ENCODE measurements around the gene CNTLN.
"Not testable (repeated sequence)": the region's sequence is repeated elsewhere in the genome, so short reads cannot be mapped to it uniquely, and the experiment has no call there.

The CNTLN gene

DNA sequence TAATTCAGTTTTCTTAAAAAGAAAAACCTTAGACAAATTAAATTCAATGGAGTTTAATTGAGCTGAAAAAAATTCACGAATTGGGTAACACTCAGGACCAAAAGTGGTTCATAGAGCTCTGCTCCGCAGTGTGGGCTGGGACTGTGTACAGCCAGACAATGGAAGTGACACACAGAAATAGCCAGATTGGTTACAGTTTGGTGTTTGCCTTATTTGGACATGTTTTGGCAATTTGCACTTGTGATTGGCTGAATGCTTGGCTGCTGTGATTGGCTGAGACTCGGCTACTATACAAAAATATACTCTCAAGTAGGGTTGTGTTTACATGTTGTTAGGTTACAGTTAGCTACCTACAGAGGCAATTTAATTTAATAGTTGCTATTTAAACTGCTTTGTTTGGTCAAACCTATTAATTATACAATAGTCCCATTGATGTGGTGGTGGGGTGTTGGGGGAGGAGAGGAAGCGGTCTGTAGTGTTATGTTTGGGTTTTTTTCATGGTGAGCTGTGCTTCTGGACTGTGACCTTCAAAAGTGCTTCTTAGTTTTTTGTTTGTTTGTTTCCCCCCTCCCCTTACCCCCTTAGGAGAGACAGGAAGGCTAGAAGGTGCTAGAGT, 95.2 kb downstream of the CNTLN start:
- Histone ChIP-seq H3K27ac (ENCODE audit: low read depth, low read length) (no peak overlapping the region), H3K36me3 (ENCODE audit: control insufficient read depth in 1 of 2, insufficient read depth in 2 of 2, low read length in 2 of 2) (no peaks in the 10 kb centered on the region)

DNA sequence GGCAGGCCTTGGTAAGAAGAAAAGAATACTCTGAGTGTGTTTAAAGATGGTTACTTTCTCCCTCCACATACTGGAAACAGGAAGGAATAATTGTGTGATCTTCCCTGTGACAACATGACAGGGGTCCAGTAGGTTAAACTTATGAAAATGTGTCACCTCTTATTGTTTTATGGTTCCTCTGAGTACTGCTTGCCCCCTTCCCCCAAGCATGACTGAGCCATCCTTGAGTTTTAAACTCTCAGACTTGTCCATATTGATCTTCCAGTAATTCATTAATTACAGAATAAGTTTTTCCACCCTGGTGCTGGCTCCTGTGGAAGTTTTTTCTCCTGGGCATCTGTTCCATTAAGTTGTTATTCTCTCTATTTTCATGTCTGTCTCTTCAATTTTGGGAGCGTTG, 95.8 kb downstream of the CNTLN start:
- no peak overlapping the region for H3K27ac ChIP-seq (ENCODE audit: low read depth, low read length)
- H3K9me3 ChIP-seq (ENCODE audit: control insufficient read depth in 1 of 2, low read length in 2 of 2) = no peaks in the 10 kb centered on the region
- no peak overlapping the region for H3K9ac ChIP-seq (ENCODE audit: low read depth in 1 of 2, low read length in 2 of 2)
- no peaks in the 10 kb centered on the region for H3K27me3 ChIP-seq (ENCODE audit: control insufficient read depth in 1 of 2, insufficient read depth in 2 of 2, low read length in 2 of 2)
- no peaks in the 10 kb centered on the region for H3K36me3 ChIP-seq (ENCODE audit: control insufficient read depth in 1 of 2, insufficient read depth in 2 of 2, low read length in 2 of 2)
- no peak overlapping the region for H3K4me3 ChIP-seq (ENCODE audit: low read depth in 1 of 2, low read length in 2 of 2)
- no peaks in the 10 kb centered on the region for H3K4me1 ChIP-seq (ENCODE audit: control insufficient read depth in 1 of 2, insufficient read depth in 2 of 2, low read length in 2 of 2)

More for the DNA sequence above, 95.2 kb downstream of the CNTLN start:
- Histone ChIP-seq H3K4me1 (ENCODE audit: control insufficient read depth in 1 of 2, insufficient read depth in 2 of 2, low read length in 2 of 2) (no peaks in the 10 kb centered on the region), H3K9ac (ENCODE audit: low read depth in 1 of 2, low read length in 2 of 2) (no peak overlapping the region), H3K9me3 (ENCODE audit: control insufficient read depth in 1 of 2, low read length in 2 of 2) (no peaks in the 10 kb centered on the region), H3K27me3 (ENCODE audit: control insufficient read depth in 1 of 2, insufficient read depth in 2 of 2, low read length in 2 of 2) (no peaks in the 10 kb centered on the region), H3K4me3 (ENCODE audit: low read depth in 1 of 2, low read length in 2 of 2) (no peak overlapping the region)

DNA sequence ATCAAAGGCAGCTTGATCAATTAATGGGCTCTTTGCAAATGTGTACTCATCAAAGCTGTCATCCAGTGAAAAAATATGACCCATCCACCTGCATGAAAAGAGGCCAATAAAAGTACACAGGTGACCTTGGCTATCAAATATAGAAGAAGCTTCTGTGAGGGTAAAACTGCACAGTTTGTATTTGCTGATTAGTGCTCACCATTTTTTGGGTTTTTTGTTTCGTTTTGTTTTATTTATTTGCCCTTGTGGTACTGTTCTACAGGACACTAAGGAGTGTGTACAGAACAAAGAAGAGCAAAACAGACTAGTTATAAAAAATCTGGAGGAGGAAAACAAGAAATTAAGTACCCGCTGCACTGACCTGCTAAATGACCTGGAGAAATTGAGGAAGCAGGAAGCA, 101.3 kb downstream of the CNTLN start:
- H3K36me3 ChIP-seq (ENCODE audit: control insufficient read depth in 1 of 2, insufficient read depth in 2 of 2, low read length in 2 of 2) = no peaks in the 10 kb centered on the region
- no peaks in the 10 kb centered on the region for H3K4me1 ChIP-seq (ENCODE audit: control insufficient read depth in 1 of 2, insufficient read depth in 2 of 2, low read length in 2 of 2)
- no peaks in the 10 kb centered on the region for H3K27me3 ChIP-seq (ENCODE audit: control insufficient read depth in 1 of 2, insufficient read depth in 2 of 2, low read length in 2 of 2)
- H3K4me3 ChIP-seq (ENCODE audit: low read depth in 1 of 2, low read length in 2 of 2) = no peak overlapping the region
- no peak overlapping the region for H3K27ac ChIP-seq (ENCODE audit: low read depth, low read length)
- H3K9ac ChIP-seq (ENCODE audit: low read depth in 1 of 2, low read length in 2 of 2) = no peak overlapping the region
- H3K9me3 ChIP-seq (ENCODE audit: control insufficient read depth in 1 of 2, low read length in 2 of 2) = no peaks in the 10 kb centered on the region

DNA sequence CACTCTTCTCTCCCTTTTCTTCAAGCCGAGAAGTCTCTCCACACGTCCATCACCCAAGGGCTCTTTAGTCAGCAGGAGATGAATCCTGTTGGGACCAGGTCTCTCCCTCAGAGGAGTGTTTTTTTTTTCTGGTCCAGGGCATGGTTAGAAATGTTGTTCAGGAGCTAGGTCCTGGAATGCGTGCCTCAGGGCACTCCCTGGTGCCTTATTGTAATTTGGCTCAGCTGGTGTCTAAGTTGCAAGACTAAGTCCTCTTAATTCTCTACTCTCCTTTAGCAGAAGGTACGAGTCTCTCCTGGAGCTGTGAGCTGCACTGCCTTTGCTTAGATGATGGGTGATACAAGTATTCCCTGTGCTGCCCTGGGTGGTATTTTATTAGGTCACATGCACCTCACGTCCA, 111.9 kb downstream of the CNTLN start:
- Histone ChIP-seq H3K9ac (ENCODE audit: low read depth in 1 of 2, low read length in 2 of 2) (no peak overlapping the region), H3K27ac (ENCODE audit: low read depth, low read length) (no peak overlapping the region), H3K4me3 (ENCODE audit: low read depth in 1 of 2, low read length in 2 of 2) (no peak overlapping the region), H3K9me3 (ENCODE audit: control insufficient read depth in 1 of 2, low read length in 2 of 2) (peaks cover 8 to 17% of the 10 kb centered on the region in 2 donors), H3K4me1 (ENCODE audit: control insufficient read depth in 1 of 2, insufficient read depth in 2 of 2, low read length in 2 of 2) (no peaks in the 10 kb centered on the region), H3K36me3 (ENCODE audit: control insufficient read depth in 1 of 2, insufficient read depth in 2 of 2, low read length in 2 of 2) (no peaks in the 10 kb centered on the region), H3K27me3 (ENCODE audit: control insufficient read depth in 1 of 2, insufficient read depth in 2 of 2, low read length in 2 of 2) (no peaks in the 10 kb centered on the region)

DNA sequence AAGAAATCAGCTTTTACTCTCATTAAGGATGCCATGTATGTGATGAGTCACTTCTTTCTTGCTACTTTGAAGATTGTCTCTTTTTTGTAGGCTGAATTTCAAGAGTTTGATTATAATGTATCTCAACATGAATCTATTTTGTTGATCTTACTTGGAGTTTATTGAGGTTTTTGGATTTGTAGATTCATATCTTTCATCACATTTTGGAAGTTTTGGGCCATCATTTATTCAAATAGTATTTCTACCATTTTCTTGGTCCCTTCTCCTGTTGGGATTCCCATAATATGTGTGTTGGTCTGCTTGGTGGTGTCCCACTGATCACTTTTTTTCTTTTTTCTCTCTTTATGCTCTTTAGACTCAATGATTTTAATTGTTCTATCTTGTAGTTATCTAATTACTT, 116.3 kb downstream of the CNTLN start:
- Histone ChIP-seq H3K36me3 (ENCODE audit: control insufficient read depth in 1 of 2, insufficient read depth in 2 of 2, low read length in 2 of 2) (no peaks in the 10 kb centered on the region), H3K27me3 (ENCODE audit: control insufficient read depth in 1 of 2, insufficient read depth in 2 of 2, low read length in 2 of 2) (no peaks in the 10 kb centered on the region), H3K4me3 (ENCODE audit: low read depth in 1 of 2, low read length in 2 of 2) (no peak overlapping the region), H3K27ac (ENCODE audit: low read depth, low read length) (no peak overlapping the region), H3K4me1 (ENCODE audit: control insufficient read depth in 1 of 2, insufficient read depth in 2 of 2, low read length in 2 of 2) (no peaks in the 10 kb centered on the region), H3K9ac (ENCODE audit: low read depth in 1 of 2, low read length in 2 of 2) (no peak overlapping the region), H3K9me3 (ENCODE audit: control insufficient read depth in 1 of 2, low read length in 2 of 2) (peaks cover 15 to 25% of the 10 kb centered on the region in 2 donors)

DNA sequence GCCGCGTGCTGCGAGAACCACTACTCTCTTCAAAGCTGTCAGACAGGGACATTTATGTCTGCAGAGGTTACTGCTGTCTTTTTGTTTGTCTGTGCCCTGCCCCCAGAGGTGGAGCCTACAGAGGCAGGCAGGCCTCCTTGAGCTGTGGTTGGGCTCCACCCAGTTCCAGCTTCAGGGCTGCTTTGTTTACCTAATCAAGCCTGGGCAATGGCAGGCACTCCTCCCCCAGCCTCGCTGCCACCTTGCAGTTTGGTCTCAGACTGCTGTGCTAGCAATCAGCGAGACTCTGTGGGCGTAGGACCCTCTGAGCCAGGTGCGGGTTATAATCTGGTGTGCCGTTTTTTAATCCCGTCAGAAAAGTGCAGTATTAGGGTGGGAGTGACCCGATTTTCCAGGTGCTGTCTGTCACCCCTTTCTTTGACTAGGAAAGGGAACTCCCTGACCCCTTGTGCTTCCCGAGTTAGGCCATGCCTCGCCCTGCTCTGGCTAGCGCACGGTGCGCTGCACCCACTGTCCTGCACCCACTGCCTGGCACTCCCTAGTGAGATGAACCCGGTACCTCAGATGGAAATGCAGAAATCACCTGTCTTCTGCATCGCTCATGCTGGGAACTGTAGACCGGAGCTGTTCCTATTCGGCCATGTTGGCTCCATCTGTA, 133.8 kb downstream of the CNTLN start:
- H3K36me3 ChIP-seq (ENCODE audit: control insufficient read depth in 1 of 2, insufficient read depth in 2 of 2, low read length in 2 of 2); H3K4me1 ChIP-seq (ENCODE audit: control insufficient read depth in 1 of 2, insufficient read depth in 2 of 2, low read length in 2 of 2); H3K27me3 ChIP-seq (ENCODE audit: control insufficient read depth in 1 of 2, insufficient read depth in 2 of 2, low read length in 2 of 2); H3K9ac ChIP-seq (ENCODE audit: low read depth in 1 of 2, low read length in 2 of 2); H3K4me3 ChIP-seq (ENCODE audit: low read depth in 1 of 2, low read length in 2 of 2); H3K27ac ChIP-seq (ENCODE audit: low read depth, low read length); H3K9me3 ChIP-seq (ENCODE audit: control insufficient read depth in 1 of 2, low read length in 2 of 2): not testable (repeated sequence)

DNA sequence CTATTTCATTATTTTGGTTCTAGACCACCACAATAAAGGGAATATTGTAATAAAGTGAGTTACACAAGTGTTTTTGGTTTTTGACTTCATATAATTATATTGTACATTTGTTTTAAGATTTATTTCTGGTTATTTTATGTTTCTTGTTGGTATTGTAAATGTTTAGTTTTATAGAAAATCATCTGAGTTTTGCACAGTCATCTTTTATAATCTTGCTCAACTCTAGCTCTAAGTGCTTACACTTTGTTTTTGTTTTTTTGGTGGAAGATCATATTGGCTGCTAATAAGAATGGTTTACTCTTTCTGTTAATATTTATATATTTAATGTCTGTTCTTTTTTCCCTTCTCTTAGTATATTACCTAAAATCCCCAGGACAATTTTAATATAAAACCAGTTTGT, 135.0 kb downstream of the CNTLN start:
- no peaks in the 10 kb centered on the region for H3K27me3 ChIP-seq (ENCODE audit: control insufficient read depth in 1 of 2, insufficient read depth in 2 of 2, low read length in 2 of 2)
- no peak overlapping the region for H3K9ac ChIP-seq (ENCODE audit: low read depth in 1 of 2, low read length in 2 of 2)
- H3K4me3 ChIP-seq (ENCODE audit: low read depth in 1 of 2, low read length in 2 of 2) = no peak overlapping the region
- no peak overlapping the region for H3K27ac ChIP-seq (ENCODE audit: low read depth, low read length)
- no peaks in the 10 kb centered on the region for H3K9me3 ChIP-seq (ENCODE audit: control insufficient read depth in 1 of 2, low read length in 2 of 2)
- H3K36me3 ChIP-seq (ENCODE audit: control insufficient read depth in 1 of 2, insufficient read depth in 2 of 2, low read length in 2 of 2) = no peaks in the 10 kb centered on the region
- H3K4me1 ChIP-seq (ENCODE audit: control insufficient read depth in 1 of 2, insufficient read depth in 2 of 2, low read length in 2 of 2) = no peaks in the 10 kb centered on the region

DNA sequence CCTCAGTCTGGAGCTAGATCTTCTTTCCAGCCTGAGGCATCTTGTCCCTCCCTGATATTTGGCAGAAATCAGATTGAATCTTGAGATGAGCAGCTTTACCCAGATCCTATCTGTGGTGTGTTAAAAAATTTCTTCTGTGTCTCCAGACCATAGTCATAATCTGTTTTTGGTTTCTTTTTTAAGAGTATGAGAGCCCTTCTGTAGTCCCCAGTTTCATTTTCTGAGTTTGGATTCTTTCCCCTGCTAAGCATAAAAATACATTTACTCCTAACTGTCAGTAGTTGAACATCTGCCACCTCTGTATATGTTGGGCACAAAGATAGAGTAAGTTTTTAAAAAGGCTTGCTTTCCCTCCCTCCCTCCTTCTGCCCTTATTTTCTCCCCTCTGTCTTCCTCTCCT, 137.7 kb downstream of the CNTLN start:
- H3K4me1 ChIP-seq (ENCODE audit: control insufficient read depth in 1 of 2, insufficient read depth in 2 of 2, low read length in 2 of 2) = no peaks in the 10 kb centered on the region
- H3K27me3 ChIP-seq (ENCODE audit: control insufficient read depth in 1 of 2, insufficient read depth in 2 of 2, low read length in 2 of 2) = no peaks in the 10 kb centered on the region
- no peaks in the 10 kb centered on the region for H3K36me3 ChIP-seq (ENCODE audit: control insufficient read depth in 1 of 2, insufficient read depth in 2 of 2, low read length in 2 of 2)
- H3K27ac ChIP-seq (ENCODE audit: low read depth, low read length) = no peak overlapping the region
- H3K9me3 ChIP-seq (ENCODE audit: control insufficient read depth in 1 of 2, low read length in 2 of 2) = no peaks in the 10 kb centered on the region
- H3K9ac ChIP-seq (ENCODE audit: low read depth in 1 of 2, low read length in 2 of 2) = no peak overlapping the region
- no peak overlapping the region for H3K4me3 ChIP-seq (ENCODE audit: low read depth in 1 of 2, low read length in 2 of 2)

DNA sequence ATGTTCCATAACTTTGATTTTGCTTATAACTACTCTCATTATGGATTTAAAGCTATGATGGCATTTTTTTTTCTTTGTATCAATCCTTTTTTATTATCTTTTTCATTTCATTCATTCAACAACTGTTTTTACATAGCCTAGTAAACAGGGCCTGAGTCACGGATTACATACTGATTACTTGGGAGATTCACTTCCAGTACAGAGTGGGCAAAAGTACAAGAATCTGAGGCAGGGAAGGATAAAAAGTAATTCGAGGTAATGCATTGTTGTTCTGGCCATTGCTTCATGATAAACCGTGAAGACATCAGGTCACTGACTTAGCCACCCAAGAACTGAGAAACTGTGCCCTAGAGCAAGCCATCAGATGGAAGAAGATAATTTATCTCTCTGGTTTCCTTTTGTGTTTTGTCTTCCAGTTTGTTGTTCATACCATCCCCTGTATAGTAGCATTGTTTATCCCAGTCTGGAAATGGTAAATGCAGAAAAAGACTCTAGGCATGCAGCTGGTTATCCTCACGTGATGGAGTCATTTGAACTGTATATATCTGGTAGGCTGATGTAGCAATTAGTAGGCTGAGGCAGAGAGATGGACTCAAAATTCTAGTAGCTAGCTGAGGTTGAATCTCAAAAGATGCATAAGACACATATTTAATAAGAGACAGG, 145.6 kb downstream of the CNTLN start:
- no peaks in the 10 kb centered on the region for H3K27me3 ChIP-seq (ENCODE audit: control insufficient read depth in 1 of 2, insufficient read depth in 2 of 2, low read length in 2 of 2)
- no peaks in the 10 kb centered on the region for H3K9me3 ChIP-seq (ENCODE audit: control insufficient read depth in 1 of 2, low read length in 2 of 2)
- H3K4me3 ChIP-seq (ENCODE audit: low read depth in 1 of 2, low read length in 2 of 2) = no peak overlapping the region
- H3K4me1 ChIP-seq (ENCODE audit: control insufficient read depth in 1 of 2, insufficient read depth in 2 of 2, low read length in 2 of 2) = no peaks in the 10 kb centered on the region
- no peak overlapping the region for H3K27ac ChIP-seq (ENCODE audit: low read depth, low read length)
- H3K36me3 ChIP-seq (ENCODE audit: control insufficient read depth in 1 of 2, insufficient read depth in 2 of 2, low read length in 2 of 2) = no peaks in the 10 kb centered on the region
- H3K9ac ChIP-seq (ENCODE audit: low read depth in 1 of 2, low read length in 2 of 2) = no peak overlapping the region

DNA sequence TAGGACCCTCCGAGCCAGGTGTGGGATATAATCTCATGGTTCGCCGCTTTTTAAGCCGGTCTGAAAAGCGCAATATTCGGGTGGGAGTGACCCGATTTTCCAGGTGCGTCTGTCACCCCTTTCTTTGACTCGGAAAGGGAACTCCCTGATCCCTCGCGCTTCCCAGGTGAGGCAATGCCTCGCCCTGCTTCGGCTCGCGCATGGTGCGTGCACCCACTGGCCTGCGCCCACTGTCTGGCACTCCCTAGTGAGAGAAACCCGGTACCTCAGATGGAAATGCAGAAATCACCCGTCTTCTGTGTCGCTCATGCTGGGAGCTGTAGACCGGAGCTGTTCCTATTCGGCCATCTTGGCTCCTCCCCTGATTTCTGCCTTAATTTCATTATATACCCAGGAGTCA, 155.8 kb downstream of the CNTLN start:
- H3K4me1 ChIP-seq (ENCODE audit: control insufficient read depth in 1 of 2, insufficient read depth in 2 of 2, low read length in 2 of 2); H3K36me3 ChIP-seq (ENCODE audit: control insufficient read depth in 1 of 2, insufficient read depth in 2 of 2, low read length in 2 of 2); H3K9ac ChIP-seq (ENCODE audit: low read depth in 1 of 2, low read length in 2 of 2); H3K27ac ChIP-seq (ENCODE audit: low read depth, low read length); H3K9me3 ChIP-seq (ENCODE audit: control insufficient read depth in 1 of 2, low read length in 2 of 2); H3K27me3 ChIP-seq (ENCODE audit: control insufficient read depth in 1 of 2, insufficient read depth in 2 of 2, low read length in 2 of 2); H3K4me3 ChIP-seq (ENCODE audit: low read depth in 1 of 2, low read length in 2 of 2): not testable (repeated sequence)

Data from duodenal mucosa (tissue), 2 donors.